ENCODE measurements around the gene LAMTOR1.

The LAMTOR1 gene

DNA sequence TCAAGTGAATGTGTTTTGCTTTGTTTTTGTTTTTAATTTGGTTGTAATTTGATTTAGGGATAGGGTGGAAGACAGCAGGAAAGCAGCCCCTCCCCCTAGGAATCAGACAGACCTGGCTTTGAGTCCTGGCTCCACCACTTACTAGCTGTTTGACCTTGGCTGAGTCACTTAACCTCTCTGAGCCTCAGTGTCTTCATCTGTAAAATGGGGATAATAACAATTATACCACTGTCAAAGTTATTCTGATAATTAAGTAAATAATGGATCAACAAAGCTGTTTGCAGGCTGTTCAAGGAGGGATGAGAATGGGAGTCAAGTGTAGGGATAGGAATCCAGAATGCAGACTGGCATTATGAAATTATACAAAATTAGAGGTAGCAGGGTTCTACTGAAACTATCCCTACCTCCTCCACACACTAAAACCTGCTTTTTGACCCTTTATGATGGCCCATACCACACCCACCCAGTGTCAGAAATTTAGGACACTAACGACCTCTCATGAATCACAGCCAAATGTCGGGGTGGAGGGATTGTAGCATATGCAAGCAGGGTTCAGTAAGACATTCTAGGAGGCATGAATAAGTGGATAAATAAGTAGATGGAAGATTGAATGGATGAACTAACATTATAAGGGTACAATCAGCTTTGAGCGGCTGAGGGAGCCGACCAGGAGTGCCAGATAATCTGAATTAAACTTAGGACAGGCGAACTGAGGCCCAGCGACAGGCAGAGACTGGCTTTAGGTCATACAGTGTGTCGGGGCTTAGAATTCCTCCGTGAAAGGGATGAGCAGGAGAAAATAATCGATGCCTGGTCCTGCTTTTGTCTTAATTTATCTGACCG is 8.4 kb upstream of the LAMTOR1 start:
- no peak for DNase-seq (ENCODE audit: low read depth)
- no peak for TF ChIP-seq CTCF (IDR thresholded peaks at IDR 0.05; ENCODE audit: low read depth, low read length, missing control alignments)
- peak overlapping the region; percentile 60 for H3K4me3 ChIP-seq (ENCODE audit: low read depth, low read length)
- in situ Hi-C loops (cut with HindIII; ENCODE audit: low sequenced_read_pairs): loop anchor here (25.0 kb wide), 1 partner anchor 99 kb away; no protein-coding TSS in a partner anchor

GRCh38 chr11:72105888-72106287 is 2.8 kb upstream of the LAMTOR1 start, which contains the start of gene TOMT:
TOMT (plus strand) TSS chr11:72105924; CDS start chr11:72105952, 28 bp downstream.
- DNase-seq (ENCODE audit: low read depth): no peak
- no peak for TF ChIP-seq CTCF (IDR thresholded peaks at IDR 0.05; ENCODE audit: low read depth, low read length, missing control alignments)
- in situ Hi-C loops (cut with HindIII; ENCODE audit: low sequenced_read_pairs): loop anchor here (25.0 kb wide), 1 partner anchor 94 kb away; no protein-coding TSS in a partner anchor
- no peak within 1 kb of the TSS for H3K4me3 ChIP-seq (ENCODE audit: low read depth, low read length)

GRCh38 chr11:72103754-72104167 is 664 bp upstream of the LAMTOR1 start:
- no peak for DNase-seq (ENCODE audit: low read depth)
- in situ Hi-C loops (cut with HindIII; ENCODE audit: low sequenced_read_pairs): loop anchor here (25.0 kb wide), 1 partner anchor 91 kb away; no protein-coding TSS in a partner anchor
- H3K4me3 ChIP-seq (ENCODE audit: low read depth, low read length): peak overlapping the region; percentile 84
- no peak for TF ChIP-seq CTCF (IDR thresholded peaks at IDR 0.05; ENCODE audit: low read depth, low read length, missing control alignments)

- peak overlapping the region; percentile 84 for H3K4me3 ChIP-seq (ENCODE audit: low read depth, low read length)
- TF ChIP-seq CTCF (IDR thresholded peaks at IDR 0.05; ENCODE audit: low read depth, low read length, missing control alignments): no peak
- DNase-seq (ENCODE audit: low read depth): no peak
- in situ Hi-C loops (cut with HindIII; ENCODE audit: low sequenced_read_pairs): loop anchor here (25.0 kb wide), 1 partner anchor 90 kb away; no protein-coding TSS in a partner anchor
Measured at GRCh38 chr11:72102631-72102945, 509 bp downstream of the LAMTOR1 start.

DNA sequence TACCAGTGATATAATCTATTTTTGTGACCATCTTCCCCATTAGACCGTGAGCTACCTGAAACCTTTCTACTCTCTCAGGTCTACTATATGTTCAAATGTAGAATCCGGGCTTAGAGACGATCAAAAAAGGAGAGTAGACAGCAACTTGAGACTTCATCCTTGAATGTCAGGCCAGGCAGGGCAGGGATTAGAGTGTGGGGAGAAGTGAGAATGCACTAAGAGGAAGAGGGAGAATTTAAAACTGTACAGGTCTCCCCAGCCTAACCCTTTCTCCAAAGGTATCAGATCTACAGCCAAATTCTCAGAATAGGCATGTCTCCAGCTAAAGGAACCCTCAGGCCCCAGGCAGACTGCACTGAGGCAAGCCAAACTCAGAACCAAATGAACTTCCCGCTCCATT is 935 bp downstream of the LAMTOR1 start:
- in situ Hi-C loops (cut with HindIII; ENCODE audit: low sequenced_read_pairs): loop anchor here (25.0 kb wide), 1 partner anchor 90 kb away; no protein-coding TSS in a partner anchor
- DNase-seq (ENCODE audit: low read depth): no peak
- peak overlapping the region; percentile 84 for H3K4me3 ChIP-seq (ENCODE audit: low read depth, low read length)
- no peak for TF ChIP-seq CTCF (IDR thresholded peaks at IDR 0.05; ENCODE audit: low read depth, low read length, missing control alignments)

DNA sequence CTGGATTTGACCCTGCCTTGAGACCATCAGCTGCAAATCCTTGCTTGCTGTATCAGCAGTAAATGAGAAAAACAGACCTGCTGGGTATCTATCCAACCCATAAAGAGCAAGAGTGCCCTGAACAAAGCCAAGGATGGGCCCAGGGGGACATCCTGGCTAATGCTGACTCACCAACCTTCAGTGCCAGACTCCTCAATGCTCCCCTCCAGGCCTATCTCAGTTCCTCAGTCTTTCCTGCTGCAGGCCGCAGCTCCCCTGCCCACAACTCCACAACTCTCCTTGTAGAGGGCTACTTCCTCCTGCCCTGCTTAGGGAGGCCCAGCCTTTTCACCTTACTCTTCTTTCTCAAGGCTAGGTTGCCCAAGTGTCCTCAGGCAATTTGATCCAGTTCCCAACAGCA is 2.6 kb downstream of the LAMTOR1 start:
- DNase-seq (ENCODE audit: low read depth): no peak
- TF ChIP-seq CTCF (IDR thresholded peaks at IDR 0.05; ENCODE audit: low read depth, low read length, missing control alignments): no peak
- no peak overlapping the region for H3K4me3 ChIP-seq (ENCODE audit: low read depth, low read length)
- in situ Hi-C loops (cut with HindIII; ENCODE audit: low sequenced_read_pairs): loop anchor here (25.0 kb wide), 1 partner anchor 88 kb away; no protein-coding TSS in a partner anchor
